GM21528 (cell line): ENCODE results near the gene SLC7A8.

ENCODE experiments used
- ATAC-seq: cut with Tn5 transposase; IDR thresholded peaks from one replicate; pipeline ENCODE4 v1.9.1; 2021; ENCODE audit warnings: mild to moderate bottlenecking, moderate library complexity; ENCODE audit not compliant: unreplicated experiment, low FRiP score

SLC7A8 gene

GRCh38 chr14:23137192-23137812 lies 46.2 kb downstream of the SLC7A8 start:
- ATAC-seq = no peak

- ATAC-seq = no peak
These were observed 46.8 kb downstream of the SLC7A8 start for GRCh38 chr14:23136566-23137133.

GRCh38 chr14:23132970-23133369 lies 50.5 kb downstream of the SLC7A8 start:
- ATAC-seq = no peak

- no peak for ATAC-seq
These were observed 52.0 kb downstream of the SLC7A8 start for GRCh38 chr14:23131482-23131881.

- no peak for ATAC-seq
These were observed 52.6 kb downstream of the SLC7A8 start for GRCh38 chr14:23130871-23131270.

GRCh38 chr14:23129759-23130316 lies 53.6 kb downstream of the SLC7A8 start:
- no peak for ATAC-seq

- no peak for ATAC-seq
These were observed 54.3 kb downstream of the SLC7A8 start for GRCh38 chr14:23128969-23129758.

- ATAC-seq = no peak
These were observed 55.6 kb downstream of the SLC7A8 start for GRCh38 chr14:23127861-23128260.

- ATAC-seq = no peak
These were observed 56.7 kb downstream of the SLC7A8 start for GRCh38 chr14:23126548-23127278.

GRCh38 chr14:23125933-23126524 lies 57.4 kb downstream of the SLC7A8 start:
- no peak for ATAC-seq

GRCh38 chr14:23125011-23125410 lies 58.4 kb downstream of the SLC7A8 start:
- ATAC-seq = no peak

- ATAC-seq = no peak
These were observed 59.0 kb downstream of the SLC7A8 start for GRCh38 chr14:23124337-23124954.

- no peak for ATAC-seq
These were observed 60.0 kb downstream of the SLC7A8 start for GRCh38 chr14:23123419-23123818.

- no peak for ATAC-seq
These were observed 61.4 kb downstream of the SLC7A8 start for GRCh38 chr14:23122086-23122485.

GRCh38 chr14:23121361-23121771 lies 62.1 kb downstream of the SLC7A8 start:
- no peak for ATAC-seq

- peak; percentile 74 for ATAC-seq
These were observed 62.8 kb downstream of the SLC7A8 start for GRCh38 chr14:23120541-23121251.

- ATAC-seq = no peak
These were observed 63.8 kb downstream of the SLC7A8 start for GRCh38 chr14:23119363-23120327.
